Measurements from ENCODE around the gene HS6ST3.
"Not testable (repeated sequence)": the region's sequence is repeated elsewhere in the genome, so short reads cannot be mapped to it uniquely, and the experiment has no call there.

The HS6ST3 gene

GRCh38 chr13:96089749-96090239, at the start of gene HS6ST3:
TSS of gene HS6ST3 (plus strand) at chr13:96090107.
- no peak for DNase-seq

GRCh38 chr13:96041326-96042110, 48.4 kb upstream of the HS6ST3 start:
- no peak for DNase-seq

- no peak for DNase-seq
Measured at GRCh38 chr13:96044238-96044637, 45.7 kb upstream of the HS6ST3 start.

GRCh38 chr13:96046449-96047126, 43.3 kb upstream of the HS6ST3 start:
- not testable (repeated sequence) for DNase-seq

GRCh38 chr13:96050955-96051354, 39.0 kb upstream of the HS6ST3 start:
- not testable (repeated sequence) for DNase-seq

- not testable (repeated sequence) for DNase-seq
Measured at GRCh38 chr13:96051491-96051890, 38.4 kb upstream of the HS6ST3 start.

GRCh38 chr13:96051946-96052345, 38.0 kb upstream of the HS6ST3 start:
- DNase-seq, result not testable (repeated sequence)

GRCh38 chr13:96052656-96053002, 37.3 kb upstream of the HS6ST3 start:
- peak; percentile 66 for DNase-seq

GRCh38 chr13:96053003-96053703, 36.8 kb upstream of the HS6ST3 start, which contains the start of gene UGGT2:
TSS of gene UGGT2 (minus strand) at chr13:96053401. CDS start at chr13:96053312, 89 bp downstream.
- peak; percentile 94 for DNase-seq

GRCh38 chr13:96065849-96066248, 24.1 kb upstream of the HS6ST3 start:
- no peak for DNase-seq

- no peak for DNase-seq
Measured at GRCh38 chr13:96068729-96069128, 21.2 kb upstream of the HS6ST3 start.

- no peak for DNase-seq
Measured at GRCh38 chr13:96071504-96071903, 18.4 kb upstream of the HS6ST3 start.

GRCh38 chr13:96072392-96072791, 17.5 kb upstream of the HS6ST3 start:
- DNase-seq, result no peak

- DNase-seq, result no peak
Measured at GRCh38 chr13:96075953-96076543, 13.9 kb upstream of the HS6ST3 start.

- DNase-seq, result no peak
Measured at GRCh38 chr13:96080676-96081075, 9.2 kb upstream of the HS6ST3 start.

GRCh38 chr13:96081888-96082287, 8.0 kb upstream of the HS6ST3 start:
- DNase-seq, result no peak

- DNase-seq, result peak; percentile 9
Measured at GRCh38 chr13:96082640-96083039, 7.3 kb upstream of the HS6ST3 start.

- no peak for DNase-seq
Measured at GRCh38 chr13:96086736-96087135, 3.2 kb upstream of the HS6ST3 start.

GRCh38 chr13:96089139-96089538, 768 bp upstream of the HS6ST3 start:
- no peak for DNase-seq

- DNase-seq, result peak; percentile 9
Measured at GRCh38 chr13:96090240-96091101, 564 bp downstream of the HS6ST3 start.

GRCh38 chr13:96091164-96092117, 1.5 kb downstream of the HS6ST3 start:
- no peak for DNase-seq
